Heart left ventricle (tissue), 16 donors: Measurements from ENCODE around the gene TM9SF4. TPM values are rescaled to one million over a fixed set of nuclear protein-coding genes. Genes with fewer than 3 reads are reported as not detected.

Experiments used
- ATAC-seq, 4 donors: fragments of 200-7000 bp; cut with Tn5 transposase; one replicate each; pipeline ENCODE4 v1.9.1; 2020 to 2022; ENCODE audit warnings: moderate library complexity in 4 of 4, mild to moderate bottlenecking in 3 of 4, moderate number of reproducible peaks in 1 of 4
- DNase-seq, 5 donors: peaks; one replicate each; pipeline ENCODE4 v3.0.0-alpha.2; 2020
- H3K27ac ChIP-seq, 12 donors: fragments of 200-600 bp; sonication (generic) in 4 of 12; one replicate each; pipeline versions ENCODE4 v1.5.0 to v1.8.0; 2016 to 2022; ENCODE audit warnings: mild to moderate bottlenecking in 2 of 12
- H3K27me3 ChIP-seq, 9 donors: fragments of 200-600 bp; sonication (generic) in 2 of 9; one replicate each; pipeline versions ENCODE4 v1.5.1 to v1.8.0; 2016 to 2022; ENCODE audit warnings: mild to moderate bottlenecking in 3 of 9
- H3K36me3 ChIP-seq, 9 donors: fragments of 200-600 bp; sonication (generic) in 2 of 9; one replicate each; pipeline versions ENCODE4 v1.5.0 to v1.8.0; 2018 to 2022; ENCODE audit warnings: mild to moderate bottlenecking in 2 of 9
- H3K4me1 ChIP-seq, 12 donors: fragments of 200-600 bp; sonication (generic) in 4 of 12; one replicate each; pipeline versions ENCODE4 v1.5.0 to v1.8.0; 2016 to 2022; ENCODE audit warnings: mild to moderate bottlenecking in 3 of 12
- H3K4me3 ChIP-seq, 12 donors: fragments of 200-600 bp; sonication (generic) in 4 of 12; one replicate each; pipeline versions ENCODE4 v1.5.0 to v1.8.0; 2017 to 2022; ENCODE audit warnings: mild to moderate bottlenecking in 9 of 12, moderate library complexity in 4 of 12
- H3K9me3 ChIP-seq, 12 donors: fragments of 200-600 bp; sonication (generic) in 4 of 12; one replicate each; pipeline versions ENCODE4 v1.5.0 to v1.8.0; 2016 to 2022; ENCODE audit warnings: mild to moderate bottlenecking in 1 of 12
- POLR2A ChIP-seq, 2 donors: fragments of 450-650 bp; IDR thresholded peaks; one replicate each; pipeline ENCODE4 v1.6.1; 2017; ENCODE audit warnings: antibody characterized with exemption in 2 of 2, mild to moderate bottlenecking in 2 of 2, moderate library complexity in 2 of 2
- WGBS, 4 donors: extraction: QIAGEN DNeasy Blood & Tissue Kit in 2 of 4; methylation state at CpG; one replicate each; pipeline versions ENCODE4 v1.1.5 to v1.1.7; 2013 to 2018; 5-methylcytosine and 5-hydroxymethylcytosine counted together
- intact Hi-C, 10 donors: fragments of 100-400 bp; cut with DNase I; formaldehyde crosslinking; loops; one replicate each; pipeline versions ENCODE4 v1.11.1 to v1.14.2; 2022
- polyA plus RNA-seq, 2 donors: library from polyadenylated mRNA; stranded (reverse); fragments of 200-250 nt; gene quantifications; one replicate each; pipeline ENCODE4 v1.2.3, GENCODE V29; 2013
- total RNA-seq, 9 donors: library from RNA; depleted of rRNA in 2 of 9; stranded (reverse); fragments of >200 nt in 2 of 9; fragmentation: NEBNext Ultra II Directional in 3 of 9; extraction: Animal tissue kit (Norgen Biotek cat#: 25700) in 3 of 9; gene quantifications; one replicate each; pipeline versions ENCODE4 v1.1.0 to v1.2.4, GENCODE V29; 2016 to 2023
- TF ChIP-seq, protein P1 (sequence below), 12 donors: fragments of 200-600 bp; sonication (generic) in 4 of 12; IDR thresholded peaks; one replicate each; pipeline versions ENCODE4 v1.5.0 to v1.8.0; 2018 to 2022; ENCODE audit warnings: antibody characterized with exemption in 12 of 12, mild to moderate bottlenecking in 5 of 12
- donor health status: ischemic (EF 13 %, LVEDD 7.1; RV severe dilation, severe dysfunction).
- donor health status: healthy with polysubstance abuse.
- donor health status: DM: no; HTN: yes; CAD: no.
- donor health status: DM: no; HTN: no; CAD: no.
- donor health status: ischemic (EF 25% LVEDD 6.9; RV normal size, moderate dysfunction).
- donor health status: ischemic (EF 25% LVEDD 5.7; RV mildly dilated, moderate dysfunction).
- donor health status: healthy.
- donor health status: DM: yes; HTN: yes; CAD: no.
- donor health status: ischemic (EF 35%, LVEDD 5.7; RV mildly dilated, moderate dysfunction).
- donor health status: nonischemic (EF 11% LVEDD 7.7; RV severe dilation, severe dysfunction).
- donor health status: DM: yes; HTN: yes; CAD: no.
- donor health status: PGD.
- donor health status: ischemic (EF 29% LVEDD 5.4; RV normal size, mild dysfunction).
- donor health status: nonischemic (EF 23%, LVEDD 6.1; RV moderate dilation, normal function).

Gene TM9SF4
- total and polyA plus RNA-seq, 11 donors, result 15.7 to 37.9 (median 28.8) TPM

- TF ChIP-seq, protein P1, sequence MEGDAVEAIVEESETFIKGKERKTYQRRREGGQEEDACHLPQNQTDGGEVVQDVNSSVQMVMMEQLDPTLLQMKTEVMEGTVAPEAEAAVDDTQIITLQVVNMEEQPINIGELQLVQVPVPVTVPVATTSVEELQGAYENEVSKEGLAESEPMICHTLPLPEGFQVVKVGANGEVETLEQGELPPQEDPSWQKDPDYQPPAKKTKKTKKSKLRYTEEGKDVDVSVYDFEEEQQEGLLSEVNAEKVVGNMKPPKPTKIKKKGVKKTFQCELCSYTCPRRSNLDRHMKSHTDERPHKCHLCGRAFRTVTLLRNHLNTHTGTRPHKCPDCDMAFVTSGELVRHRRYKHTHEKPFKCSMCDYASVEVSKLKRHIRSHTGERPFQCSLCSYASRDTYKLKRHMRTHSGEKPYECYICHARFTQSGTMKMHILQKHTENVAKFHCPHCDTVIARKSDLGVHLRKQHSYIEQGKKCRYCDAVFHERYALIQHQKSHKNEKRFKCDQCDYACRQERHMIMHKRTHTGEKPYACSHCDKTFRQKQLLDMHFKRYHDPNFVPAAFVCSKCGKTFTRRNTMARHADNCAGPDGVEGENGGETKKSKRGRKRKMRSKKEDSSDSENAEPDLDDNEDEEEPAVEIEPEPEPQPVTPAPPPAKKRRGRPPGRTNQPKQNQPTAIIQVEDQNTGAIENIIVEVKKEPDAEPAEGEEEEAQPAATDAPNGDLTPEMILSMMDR (IDR thresholded peaks at IDR 0.05), result no peak
- TF ChIP-seq POLR2A (IDR thresholded peaks at IDR 0.05), result no peak
- 92 to 95% (median 94%) methylated on average over 5 of the region's 5 CpGs for WGBS, 4 donors
- DNase-seq (no peak), ATAC-seq (no peak)
- Histone ChIP-seq H3K27me3 (no peaks in the 10 kb centered on the region), H3K4me1 (peaks cover 0 to 14% (median 2%) of the 10 kb centered on the region in 12 donors), H3K27ac (no peak overlapping the region), H3K36me3 (peaks cover 0 to 18% (median 0%) of the 10 kb centered on the region in 9 donors), H3K4me3 (no peak overlapping the region), H3K9me3 (no peaks in the 10 kb centered on the region)
- intact Hi-C loops, result no loop called here
Observed at GRCh38 chr20:32127347-32127746, 17.8 kb downstream of the TM9SF4 start.

GRCh38 chr20:32128167-32128566, 18.7 kb downstream of the TM9SF4 start:
- H3K9me3 ChIP-seq, result no peaks in the 10 kb centered on the region
- DNase-seq (no peak), ATAC-seq (no peak)
- no peaks in the 10 kb centered on the region for H3K27me3 ChIP-seq
- H3K27ac ChIP-seq, result no peak overlapping the region
- 87 to 98% (median 94%) methylated on average over 2 of the region's 2 CpGs for WGBS, 4 donors
- intact Hi-C loops, result no loop called here
- no peak overlapping the region for H3K4me3 ChIP-seq
- peaks cover 0 to 14% (median 2%) of the 10 kb centered on the region in 12 donors for H3K4me1 ChIP-seq
- H3K36me3 ChIP-seq, result peaks cover 0 to 26% (median 4%) of the 10 kb centered on the region in 9 donors
- TF ChIP-seq, protein P1 (IDR thresholded peaks at IDR 0.05), result no peak
- TF ChIP-seq POLR2A (IDR thresholded peaks at IDR 0.05), result no peak

- intact Hi-C loops, result loop anchor here in 1 of 10 donors (10.0 kb wide), 1 partner anchor 55 kb away; no protein-coding TSS in a partner anchor
- WGBS, 4 donors, result 90 to 96% (median 94%) methylated on average over 5 of the region's 5 CpGs
- no peaks in the 10 kb centered on the region for H3K27me3 ChIP-seq
- no peak for DNase-seq
- TF ChIP-seq, protein P1 (IDR thresholded peaks at IDR 0.05), result no peak
- TF ChIP-seq POLR2A (IDR thresholded peaks at IDR 0.05), result no peak
- no peak overlapping the region for H3K4me3 ChIP-seq
- no peaks in the 10 kb centered on the region for H3K9me3 ChIP-seq
- H3K36me3 ChIP-seq, result peaks cover 0 to 36% (median 15%) of the 10 kb centered on the region in 9 donors
- H3K27ac ChIP-seq, result no peak overlapping the region
- peaks cover 0 to 14% (median 2%) of the 10 kb centered on the region in 12 donors for H3K4me1 ChIP-seq
- no peak for ATAC-seq
Observed at GRCh38 chr20:32129863-32130262, 20.3 kb downstream of the TM9SF4 start.

DNA sequence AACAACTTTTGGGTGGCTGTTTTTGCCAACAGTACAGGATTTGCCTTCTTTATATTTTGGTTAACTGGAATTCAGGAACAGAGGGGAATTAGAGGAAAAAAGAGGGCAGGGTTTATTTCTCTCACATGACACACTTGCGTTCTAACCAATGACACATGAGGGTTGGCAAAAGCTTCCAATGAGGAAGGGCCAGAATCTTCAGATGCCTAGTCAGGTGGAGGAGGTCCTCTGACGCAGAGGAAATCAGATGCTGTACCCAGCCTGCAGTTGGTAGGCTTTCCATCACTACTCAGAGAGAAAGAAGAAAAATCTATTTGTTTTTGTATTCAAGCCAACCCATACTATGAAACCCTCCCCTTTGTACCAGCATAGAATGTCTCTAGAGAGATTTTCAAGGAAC, 20.8 kb downstream of the TM9SF4 start:
- Histone ChIP-seq H3K27ac (no peak overlapping the region), H3K4me3 (no peak overlapping the region), H3K4me1 (peaks cover 0 to 14% (median 2%) of the 10 kb centered on the region in 12 donors), H3K27me3 (no peaks in the 10 kb centered on the region), H3K9me3 (no peaks in the 10 kb centered on the region), H3K36me3 (peaks cover 0 to 35% (median 18%) of the 10 kb centered on the region in 9 donors)
- TF ChIP-seq, protein P1 (IDR thresholded peaks at IDR 0.05), result no peak
- TF ChIP-seq POLR2A (IDR thresholded peaks at IDR 0.05), result no peak
- no peak for DNase-seq
- 41 to 90% (median 64%) methylated on average over 2 of the region's 2 CpGs for WGBS, 4 donors
- intact Hi-C loops, result loop anchor here in 1 of 10 donors (10.0 kb wide), 1 partner anchor 56 kb away; no protein-coding TSS in a partner anchor
- ATAC-seq, result no peak
